C4-2B (cell line): ENCODE measurements around the gene NFE2L2.

ENCODE experiments used
- ZFX ChIP-seq: fragments of 450-650 bp; IDR thresholded peaks from 2 replicates; pipeline ENCODE4 v1.6.1; 2017
- TF ChIP-seq, protein P1 (sequence below): fragments of 450-650 bp; conservative IDR thresholded peaks from 2 replicates; pipeline ENCODE4 v1.5.1; 2017; ENCODE audit warnings: mild to moderate bottlenecking

DNA sequence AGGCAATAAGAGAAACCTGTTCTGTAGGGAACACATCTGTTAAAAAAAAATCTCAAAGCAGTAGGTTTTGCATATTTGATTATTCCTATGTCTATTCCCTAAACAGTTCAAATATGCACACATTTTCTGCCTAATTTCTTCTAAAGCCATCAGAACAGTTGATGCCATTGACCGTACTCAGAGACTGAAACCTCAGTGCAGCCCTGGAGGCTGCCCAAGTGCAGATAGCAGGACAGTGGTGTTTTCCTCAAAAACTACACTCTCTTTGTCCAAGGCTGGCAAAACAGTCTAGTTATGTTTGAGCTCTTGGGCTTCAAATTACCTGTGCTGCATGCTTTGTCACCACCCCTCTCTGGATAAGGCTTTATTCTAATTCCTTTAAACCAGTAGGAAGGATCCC lies 23.3 kb upstream of the NFE2L2 start:
- TF ChIP-seq, protein P1, sequence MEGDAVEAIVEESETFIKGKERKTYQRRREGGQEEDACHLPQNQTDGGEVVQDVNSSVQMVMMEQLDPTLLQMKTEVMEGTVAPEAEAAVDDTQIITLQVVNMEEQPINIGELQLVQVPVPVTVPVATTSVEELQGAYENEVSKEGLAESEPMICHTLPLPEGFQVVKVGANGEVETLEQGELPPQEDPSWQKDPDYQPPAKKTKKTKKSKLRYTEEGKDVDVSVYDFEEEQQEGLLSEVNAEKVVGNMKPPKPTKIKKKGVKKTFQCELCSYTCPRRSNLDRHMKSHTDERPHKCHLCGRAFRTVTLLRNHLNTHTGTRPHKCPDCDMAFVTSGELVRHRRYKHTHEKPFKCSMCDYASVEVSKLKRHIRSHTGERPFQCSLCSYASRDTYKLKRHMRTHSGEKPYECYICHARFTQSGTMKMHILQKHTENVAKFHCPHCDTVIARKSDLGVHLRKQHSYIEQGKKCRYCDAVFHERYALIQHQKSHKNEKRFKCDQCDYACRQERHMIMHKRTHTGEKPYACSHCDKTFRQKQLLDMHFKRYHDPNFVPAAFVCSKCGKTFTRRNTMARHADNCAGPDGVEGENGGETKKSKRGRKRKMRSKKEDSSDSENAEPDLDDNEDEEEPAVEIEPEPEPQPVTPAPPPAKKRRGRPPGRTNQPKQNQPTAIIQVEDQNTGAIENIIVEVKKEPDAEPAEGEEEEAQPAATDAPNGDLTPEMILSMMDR = no peak
- TF ChIP-seq ZFX = no peak
